CD4-positive, alpha-beta T cell treated with Interleukin-1 beta for 1 hour (primary cell): ENCODE results near the gene LYSMD2.

Experiments used
- DNase-seq, 2 donors: peaks; one replicate each; pipeline ENCODE4 v3.0.0-alpha.2; 2020 to 2022

The LYSMD2 gene

GRCh38 chr15:51751697-51752683, 14.5 kb upstream of the LYSMD2 start:
- DNase-seq, result no peak

GRCh38 chr15:51750792-51751696, 13.6 kb upstream of the LYSMD2 start, which contains the start of gene TMOD2:
TMOD2 (plus strand) TSS chr15:51751597; CDS start chr15:51766442, 14,845 bp downstream.
- peak; percentile 45 to 53 for DNase-seq

- DNase-seq, result no peak
These were observed 12.7 kb upstream of the LYSMD2 start for GRCh38 chr15:51750186-51750585.

- DNase-seq, result no peak
These were observed 11.9 kb upstream of the LYSMD2 start for GRCh38 chr15:51749307-51749706.

- no peak for DNase-seq
These were observed 1.7 kb upstream of the LYSMD2 start for GRCh38 chr15:51739061-51739712.

- DNase-seq, result no peak
These were observed 1.1 kb upstream of the LYSMD2 start for GRCh38 chr15:51738553-51738952.

GRCh38 chr15:51736751-51737521, 519 bp downstream of the LYSMD2 start:
- DNase-seq, result peak; percentile 49 to 58

GRCh38 chr15:51736069-51736468, 1.4 kb downstream of the LYSMD2 start:
- DNase-seq, result no peak

- peak; percentile 33 to 44 for DNase-seq
These were observed 2.0 kb downstream of the LYSMD2 start for GRCh38 chr15:51735228-51736010.

- no peak for DNase-seq
These were observed 4.8 kb downstream of the LYSMD2 start for GRCh38 chr15:51732646-51733045.

GRCh38 chr15:51731549-51732267, 5.7 kb downstream of the LYSMD2 start:
- DNase-seq, result peak; percentile 56 to 60

GRCh38 chr15:51727141-51727897, 10.1 kb downstream of the LYSMD2 start:
- no peak for DNase-seq

- DNase-seq, result no peak
These were observed 11.0 kb downstream of the LYSMD2 start for GRCh38 chr15:51726302-51727073.

- no peak for DNase-seq
These were observed 12.8 kb downstream of the LYSMD2 start for GRCh38 chr15:51724673-51725072.

GRCh38 chr15:51724199-51724598, 13.3 kb downstream of the LYSMD2 start:
- no peak for DNase-seq

- DNase-seq, result no peak
These were observed 16.1 kb downstream of the LYSMD2 start for GRCh38 chr15:51721199-51721960.

- no peak for DNase-seq
These were observed 17.1 kb downstream of the LYSMD2 start for GRCh38 chr15:51720201-51720995.
